ENCODE measurements around the gene ADAM19.
"Not testable (repeated sequence)": the region's sequence is repeated elsewhere in the genome, so short reads cannot be mapped to it uniquely, and the experiment has no call there.

Gene ADAM19

DNA sequence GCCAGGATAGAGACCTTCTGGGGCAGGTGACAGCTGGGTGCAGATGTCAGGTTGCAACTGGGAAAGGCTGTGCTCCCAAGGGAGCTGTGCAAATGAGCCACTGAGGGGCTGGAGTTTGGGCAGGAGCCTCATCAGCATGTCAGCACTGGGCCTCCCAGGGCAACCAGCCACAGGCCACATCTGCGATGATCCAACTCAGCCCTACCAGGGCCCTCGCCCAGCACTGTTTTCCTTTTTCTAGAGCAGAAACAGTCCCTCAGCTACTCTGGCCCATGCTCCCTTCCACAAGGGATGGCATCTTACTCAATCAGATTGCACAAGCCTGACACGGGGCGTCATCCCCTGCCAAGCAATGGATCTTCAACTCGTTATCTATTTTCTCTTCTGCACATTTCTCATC is 90.8 kb downstream of the ADAM19 start:
- peaks cover 13% of the 10 kb centered on the region for H3K36me3 ChIP-seq (ENCODE audit: control insufficient read depth, insufficient read depth, low read length)
- DNase-seq (ENCODE audit: extremely low read depth, insufficient read length): no peak
- no peak overlapping the region for H3K4me3 ChIP-seq (replicated peaks; ENCODE audit: low read depth, low read length)
- TF ChIP-seq, protein P1, sequence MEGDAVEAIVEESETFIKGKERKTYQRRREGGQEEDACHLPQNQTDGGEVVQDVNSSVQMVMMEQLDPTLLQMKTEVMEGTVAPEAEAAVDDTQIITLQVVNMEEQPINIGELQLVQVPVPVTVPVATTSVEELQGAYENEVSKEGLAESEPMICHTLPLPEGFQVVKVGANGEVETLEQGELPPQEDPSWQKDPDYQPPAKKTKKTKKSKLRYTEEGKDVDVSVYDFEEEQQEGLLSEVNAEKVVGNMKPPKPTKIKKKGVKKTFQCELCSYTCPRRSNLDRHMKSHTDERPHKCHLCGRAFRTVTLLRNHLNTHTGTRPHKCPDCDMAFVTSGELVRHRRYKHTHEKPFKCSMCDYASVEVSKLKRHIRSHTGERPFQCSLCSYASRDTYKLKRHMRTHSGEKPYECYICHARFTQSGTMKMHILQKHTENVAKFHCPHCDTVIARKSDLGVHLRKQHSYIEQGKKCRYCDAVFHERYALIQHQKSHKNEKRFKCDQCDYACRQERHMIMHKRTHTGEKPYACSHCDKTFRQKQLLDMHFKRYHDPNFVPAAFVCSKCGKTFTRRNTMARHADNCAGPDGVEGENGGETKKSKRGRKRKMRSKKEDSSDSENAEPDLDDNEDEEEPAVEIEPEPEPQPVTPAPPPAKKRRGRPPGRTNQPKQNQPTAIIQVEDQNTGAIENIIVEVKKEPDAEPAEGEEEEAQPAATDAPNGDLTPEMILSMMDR (IDR thresholded peaks at IDR 0.05; ENCODE audit: insufficient read depth, low read length, poor library complexity, severe bottlenecking): no peak
- no peaks in the 10 kb centered on the region for H3K27me3 ChIP-seq (replicated peaks; ENCODE audit: control insufficient read depth, insufficient read depth, low read length)

- H3K27me3 ChIP-seq (replicated peaks; ENCODE audit: control insufficient read depth, insufficient read depth, low read length); H3K4me3 ChIP-seq (replicated peaks; ENCODE audit: low read depth, low read length); DNase-seq (ENCODE audit: extremely low read depth, insufficient read length): not testable (repeated sequence)
- H3K36me3 ChIP-seq (ENCODE audit: control insufficient read depth, insufficient read depth, low read length): peaks cover 17% of the 10 kb centered on the region
Measured at GRCh38 chr5:157482702-157483101, 92.9 kb downstream of the ADAM19 start.

DNA sequence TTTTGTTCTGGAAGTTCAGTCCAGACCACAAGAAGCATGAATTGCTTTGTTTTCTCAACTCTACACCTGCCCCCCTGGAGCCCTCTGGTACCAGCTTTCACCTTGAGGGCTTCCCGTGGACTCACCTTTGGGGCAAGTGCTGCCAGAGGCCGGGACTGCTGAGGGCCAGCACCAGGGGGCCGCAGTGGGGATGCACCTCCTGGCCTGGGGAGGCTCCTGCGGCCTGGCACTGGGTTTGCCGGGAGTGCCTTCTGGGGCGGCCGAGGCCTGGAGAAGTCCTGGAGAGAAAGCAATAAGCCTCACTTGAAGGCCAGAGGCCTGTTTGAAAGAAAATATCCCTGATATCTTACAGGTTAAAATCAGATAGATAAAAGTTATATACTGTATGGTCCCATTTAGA is 93.9 kb downstream of the ADAM19 start:
- DNase-seq (ENCODE audit: extremely low read depth, insufficient read length): no peak
- H3K27me3 ChIP-seq (replicated peaks; ENCODE audit: control insufficient read depth, insufficient read depth, low read length): no peaks in the 10 kb centered on the region
- H3K36me3 ChIP-seq (ENCODE audit: control insufficient read depth, insufficient read depth, low read length): peaks cover 17% of the 10 kb centered on the region

GRCh38 chr5:157481265-157481664 is 94.3 kb downstream of the ADAM19 start:
- Histone ChIP-seq H3K4me3 (replicated peaks; ENCODE audit: low read depth, low read length) (no peak overlapping the region), H3K36me3 (ENCODE audit: control insufficient read depth, insufficient read depth, low read length) (peaks cover 15% of the 10 kb centered on the region), H3K27me3 (replicated peaks; ENCODE audit: control insufficient read depth, insufficient read depth, low read length) (no peaks in the 10 kb centered on the region)
- DNase-seq (ENCODE audit: extremely low read depth, insufficient read length): no peak
- TF ChIP-seq, protein P1 (IDR thresholded peaks at IDR 0.05; ENCODE audit: insufficient read depth, low read length, poor library complexity, severe bottlenecking): no peak

More for the DNA sequence above, 93.9 kb downstream of the ADAM19 start:
- no peak overlapping the region for H3K4me3 ChIP-seq (replicated peaks; ENCODE audit: low read depth, low read length)
- TF ChIP-seq, protein P1 (IDR thresholded peaks at IDR 0.05; ENCODE audit: insufficient read depth, low read length, poor library complexity, severe bottlenecking): no peak

GRCh38 chr5:157479612-157480510 is 95.7 kb downstream of the ADAM19 start:
- TF ChIP-seq, protein P1 (IDR thresholded peaks at IDR 0.05; ENCODE audit: insufficient read depth, low read length, poor library complexity, severe bottlenecking): no peak
- H3K4me3 ChIP-seq (replicated peaks; ENCODE audit: low read depth, low read length): no peak overlapping the region

GRCh38 chr5:157479166-157479565 is 96.4 kb downstream of the ADAM19 start:
- Histone ChIP-seq H3K4me3 (replicated peaks; ENCODE audit: low read depth, low read length) (no peak overlapping the region), H3K36me3 (ENCODE audit: control insufficient read depth, insufficient read depth, low read length) (peaks cover 12% of the 10 kb centered on the region), H3K27me3 (replicated peaks; ENCODE audit: control insufficient read depth, insufficient read depth, low read length) (no peaks in the 10 kb centered on the region)
- no peak for DNase-seq (ENCODE audit: extremely low read depth, insufficient read length)
- TF ChIP-seq, protein P1 (IDR thresholded peaks at IDR 0.05; ENCODE audit: insufficient read depth, low read length, poor library complexity, severe bottlenecking): no peak

More at GRCh38 chr5:157479612-157480510, 95.7 kb downstream of the ADAM19 start:
- DNase-seq (ENCODE audit: extremely low read depth, insufficient read length): no peak
- H3K27me3 ChIP-seq (replicated peaks; ENCODE audit: control insufficient read depth, insufficient read depth, low read length): no peaks in the 10 kb centered on the region
- H3K36me3 ChIP-seq (ENCODE audit: control insufficient read depth, insufficient read depth, low read length): peaks cover 15% of the 10 kb centered on the region
